ENCODE data around the gene BBS12.
A peak's percentile ranks its signal among the peaks of the same experiment; 100 is the strongest.

BBS12 gene

GRCh38 chr4:122716825-122717448 is 15.6 kb upstream of the BBS12 start:
- peak; percentile 57 for DNase-seq

GRCh38 chr4:122718281-122718680 is 14.2 kb upstream of the BBS12 start:
- DNase-seq: no peak

DNA sequence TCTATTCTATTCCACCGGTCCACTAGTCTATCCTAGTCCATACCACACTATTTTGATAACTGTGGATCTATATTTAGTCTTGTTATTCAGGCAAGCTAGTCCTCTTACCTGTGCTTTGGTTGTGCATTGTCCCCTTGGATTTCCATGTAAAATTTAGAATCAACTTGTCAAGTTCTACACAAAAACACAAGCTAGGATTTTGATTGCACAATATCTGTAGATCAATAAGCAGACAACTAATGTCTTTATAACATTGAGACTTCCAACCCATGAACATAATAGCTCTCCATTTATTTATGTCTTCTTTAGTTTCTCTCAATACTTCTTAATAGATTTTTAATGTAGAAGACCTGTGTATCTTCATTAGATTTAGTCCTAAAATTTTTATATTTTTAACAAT is 10.2 kb upstream of the BBS12 start:
- no peak for DNase-seq

- no peak for DNase-seq
These were observed 3.6 kb upstream of the BBS12 start for GRCh38 chr4:122728856-122729255.

DNA sequence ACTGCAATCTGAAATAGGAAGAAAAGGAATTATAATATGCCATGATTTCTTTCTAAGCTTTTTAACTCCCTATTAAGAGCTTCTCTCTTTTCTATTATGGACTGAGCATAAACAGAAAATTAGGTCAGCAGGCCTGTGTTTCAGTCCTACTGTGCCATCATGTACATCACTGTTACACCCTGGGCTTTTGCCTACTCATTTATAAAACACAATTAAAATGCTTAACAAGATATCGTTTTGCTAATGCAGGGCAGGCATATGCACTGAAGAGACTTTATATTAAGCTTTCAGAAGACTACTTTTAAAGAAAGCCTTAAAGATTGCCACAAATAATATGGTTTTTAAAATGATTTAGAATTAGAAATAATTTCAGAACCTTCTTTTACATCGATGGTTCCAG is 828 bp upstream of the BBS12 start:
- DNase-seq: no peak

GRCh38 chr4:122733787-122734120 is 1.2 kb downstream of the BBS12 start:
- DNase-seq: peak; percentile 38

DNA sequence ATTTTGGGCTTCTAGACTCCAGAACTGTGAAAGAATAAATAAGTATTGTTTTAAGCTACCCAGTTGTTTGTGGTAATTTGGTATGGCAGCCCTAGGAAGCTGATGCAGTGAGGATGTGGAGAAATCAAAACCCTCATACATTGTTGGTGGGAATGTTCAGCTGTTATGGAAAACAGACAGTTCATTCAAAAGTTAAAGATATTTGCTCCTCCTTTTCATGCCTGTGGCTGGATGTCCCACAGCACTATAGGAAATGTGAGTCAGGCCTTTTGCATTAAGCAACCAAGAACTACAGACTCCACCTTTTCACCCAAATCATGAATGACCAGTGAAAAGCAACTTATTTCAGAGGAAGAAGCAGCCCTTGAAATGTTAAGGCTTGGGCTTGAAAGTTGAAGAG is 6.7 kb downstream of the BBS12 start:
- DNase-seq: no peak

GRCh38 chr4:122742933-122743829 is 10.7 kb downstream of the BBS12 start:
- DNase-seq: no peak

DNA sequence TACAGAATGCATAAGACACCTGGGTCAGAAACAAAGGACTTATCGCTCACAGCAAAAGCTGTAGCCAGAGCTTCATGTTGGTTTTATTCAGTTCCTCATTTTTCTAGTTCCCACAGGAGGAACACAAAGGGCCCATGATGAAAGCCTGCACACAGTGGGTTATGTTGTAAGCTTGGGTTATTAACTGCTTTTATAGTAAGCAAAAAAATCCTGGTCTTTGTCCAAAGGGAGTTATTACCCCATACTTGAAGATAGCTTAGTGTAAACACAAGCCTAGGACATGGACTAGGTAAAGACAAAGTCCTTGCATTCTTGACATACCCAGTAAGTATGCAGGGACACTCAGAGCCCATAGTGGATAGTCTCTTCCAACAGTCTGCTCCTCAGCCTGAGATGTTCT is 11.7 kb downstream of the BBS12 start:
- no peak for DNase-seq

DNA sequence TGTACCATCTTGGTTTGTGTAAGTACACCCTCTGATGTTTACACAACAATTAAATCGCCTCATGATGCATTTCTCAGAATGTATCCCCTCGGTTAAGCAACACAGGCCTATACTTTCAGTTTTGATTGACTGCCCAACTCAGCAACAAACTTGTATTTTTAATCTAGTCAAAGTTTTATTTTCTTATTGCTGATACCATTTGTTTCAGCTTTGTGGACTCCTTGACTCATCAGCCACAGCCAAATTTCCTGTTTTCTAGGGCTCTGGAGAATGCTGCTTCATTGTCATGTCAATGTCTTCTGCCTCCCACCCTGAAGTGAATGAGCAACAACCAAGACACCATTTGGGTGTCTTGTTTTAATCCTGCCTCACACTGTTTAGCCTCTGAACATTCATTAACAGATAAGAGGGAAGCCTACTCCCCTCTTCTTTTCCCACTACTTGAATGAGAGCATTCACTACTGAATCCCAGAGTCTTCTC is 14.0 kb downstream of the BBS12 start:
- DNase-seq: no peak

- no peak for DNase-seq
These were observed 14.6 kb downstream of the BBS12 start for GRCh38 chr4:122747068-122747467.

- no peak for DNase-seq
These were observed 15.4 kb downstream of the BBS12 start for GRCh38 chr4:122747883-122748282.

- DNase-seq: no peak
These were observed 17.4 kb downstream of the BBS12 start for GRCh38 chr4:122749704-122750454.

DNA sequence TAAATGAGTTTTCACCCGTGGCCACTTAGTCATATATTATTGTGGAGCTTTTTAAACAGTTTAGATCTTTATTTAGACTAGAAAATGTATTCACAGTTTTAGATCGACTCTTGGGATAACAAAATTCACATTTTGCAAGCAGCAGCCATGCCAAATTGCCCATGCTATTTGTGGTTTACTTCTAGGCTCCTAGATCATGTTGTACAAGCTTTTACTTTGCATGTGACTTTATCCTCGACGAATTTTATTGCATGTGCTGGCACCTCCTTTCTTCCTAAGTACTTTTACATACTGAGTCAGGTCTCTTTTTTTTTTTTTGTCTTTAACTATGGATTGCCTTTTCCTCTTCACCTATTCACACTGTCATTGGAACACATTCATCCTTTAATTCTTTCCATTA is 23.2 kb downstream of the BBS12 start:
- no peak for DNase-seq

DNA sequence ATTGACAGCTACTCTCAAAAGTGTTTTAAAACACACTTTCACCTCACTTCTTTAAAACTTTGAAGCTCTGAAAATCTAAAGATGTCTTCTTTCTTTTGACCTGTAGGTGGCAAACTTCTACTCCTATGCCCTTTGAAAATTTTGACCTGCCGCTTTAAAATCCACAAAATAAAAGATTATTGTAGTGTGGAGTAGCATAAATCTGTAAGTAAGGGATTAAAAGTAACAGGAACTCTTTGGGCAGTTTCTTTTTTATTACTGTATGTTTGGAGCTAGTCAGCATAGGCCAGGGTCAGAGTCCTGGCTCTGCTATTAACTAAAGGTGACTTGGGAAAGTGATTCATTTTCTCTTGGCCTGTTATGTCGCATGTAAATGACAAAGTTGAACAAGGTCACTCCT is 25.5 kb downstream of the BBS12 start:
- DNase-seq: peak; percentile 54

GRCh38 chr4:122759639-122760310 is 27.3 kb downstream of the BBS12 start:
- no peak for DNase-seq

DNA sequence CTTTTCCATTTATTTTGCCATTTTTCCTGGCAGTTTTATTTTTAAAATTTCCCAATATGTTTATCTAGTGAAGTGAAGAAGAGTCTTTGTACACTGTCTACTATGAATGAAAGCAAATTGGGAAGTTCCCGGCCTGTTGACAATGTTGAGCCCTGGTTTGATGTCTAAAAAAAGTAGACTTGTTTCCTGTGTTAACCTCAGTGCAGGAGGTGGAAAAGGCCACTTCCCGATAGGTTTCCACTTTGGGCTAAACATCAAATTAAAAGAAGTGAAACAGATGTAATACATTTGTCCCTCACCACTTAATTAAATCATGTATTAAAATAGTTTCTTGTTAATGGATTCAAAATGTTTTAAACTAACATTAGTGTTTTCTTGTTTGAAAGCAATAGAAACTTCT is 30.0 kb downstream of the BBS12 start:
- no peak for DNase-seq

GRCh38 chr4:122762966-122763716 is 30.6 kb downstream of the BBS12 start:
- no peak for DNase-seq

DNA sequence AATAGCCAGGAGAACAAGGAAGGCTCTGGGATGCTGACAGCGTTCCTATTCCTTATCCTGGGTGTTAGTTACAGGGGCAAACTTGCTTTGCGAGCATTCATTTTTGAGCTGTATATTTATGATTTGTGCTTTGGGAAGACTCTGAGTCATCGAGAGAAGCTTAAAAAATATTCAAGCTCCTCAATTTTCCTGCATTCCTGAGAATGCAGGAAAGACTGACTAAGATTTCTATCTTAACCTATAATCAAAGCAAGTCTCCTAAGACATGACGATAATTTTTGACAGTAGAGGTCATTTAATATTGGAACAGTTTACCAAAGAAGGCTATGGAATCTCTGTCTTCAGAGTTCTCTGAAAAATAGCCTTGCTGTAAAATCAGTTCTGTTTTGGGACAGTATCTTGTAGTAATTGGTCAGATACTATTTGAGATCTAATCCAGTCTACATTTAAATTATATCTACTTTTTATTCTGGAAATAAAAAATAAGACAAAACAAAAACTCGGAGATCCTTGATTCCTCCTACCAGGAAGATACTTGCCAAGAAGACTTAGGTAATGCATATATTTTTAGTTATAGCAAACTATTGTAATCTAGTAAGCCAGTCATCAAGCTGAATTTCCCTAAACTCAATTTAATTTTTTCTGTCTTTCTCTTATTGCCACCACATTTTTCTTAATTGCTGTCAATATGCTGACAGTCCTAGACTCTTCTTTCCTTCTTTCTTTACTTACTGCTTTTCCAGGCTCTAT is 31.7 kb downstream of the BBS12 start:
- peak; percentile 27 for DNase-seq

DNA sequence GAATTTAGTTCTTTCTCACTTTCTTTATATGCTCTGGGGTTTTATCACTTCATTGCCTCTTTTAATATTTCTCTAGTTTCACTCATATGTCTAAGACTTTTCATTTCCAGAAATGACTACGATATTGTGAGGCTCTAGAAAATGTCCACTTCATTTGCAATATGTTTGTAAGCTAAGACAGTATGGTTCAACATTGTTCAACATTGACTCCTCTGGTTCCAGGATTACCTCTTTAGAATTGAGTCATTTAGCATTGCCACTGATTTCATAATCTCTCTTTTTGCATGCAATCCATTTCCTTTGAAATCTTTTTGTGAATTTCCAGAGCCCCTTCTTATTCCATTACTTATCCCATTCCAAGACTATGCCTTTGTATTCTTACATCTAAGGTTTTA is 32.3 kb downstream of the BBS12 start:
- peak; percentile 45 for DNase-seq

- peak; percentile 67 for DNase-seq
These were observed 33.3 kb downstream of the BBS12 start for GRCh38 chr4:122765692-122766352.

All from kidney glomerular epithelial cell (primary cell).